Smooth muscle cell (in vitro differentiated cells): ENCODE results near the gene DEDD. TPM values are rescaled to one million over a fixed set of nuclear protein-coding genes. Genes with fewer than 3 reads are reported as not detected.

Experiments
- DNase-seq: peaks from one replicate; lab custom pipeline; 2025; ENCODE audit not compliant: unreplicated experiment; lab: John Stamatoyannopoulos, UW
- H2AFZ ChIP-seq: fragments of 200-600 bp; sonication (generic); 2 replicates; pipeline ENCODE4 v1.6.0; 2016; ENCODE audit warnings: antibody characterized with exemption, low read depth, mild to moderate bottlenecking
- H3F3A ChIP-seq: fragments of 200-600 bp; sonication (generic); 2 replicates; pipeline ENCODE4 v1.6.0; 2017; ENCODE audit warnings: antibody characterized with exemption, low read depth
- H3K27ac ChIP-seq: fragments of 200-600 bp; sonication (generic); 2 replicates; pipeline ENCODE4 v1.5.1; 2016; ENCODE audit warnings: low read depth, mild to moderate bottlenecking
- H3K27me3 ChIP-seq: fragments of 200-600 bp; sonication (generic); 2 replicates; pipeline ENCODE4 v1.6.1; 2016; ENCODE audit warnings: low read depth, mild to moderate bottlenecking
- H3K36me3 ChIP-seq: fragments of 200-600 bp; sonication (generic); 2 replicates; pipeline ENCODE4 v1.5.1; 2016; ENCODE audit warnings: low read depth
- H3K4me1 ChIP-seq: fragments of 200-600 bp; sonication (generic); 2 replicates; pipeline ENCODE4 v1.5.1; 2016; ENCODE audit warnings: low read depth
- H3K4me2 ChIP-seq: fragments of 200-600 bp; sonication (generic); 2 replicates; pipeline ENCODE4 v1.6.0; 2016; ENCODE audit warnings: mild to moderate bottlenecking
- H3K4me3 ChIP-seq: fragments of 200-600 bp; sonication (generic); 2 replicates; pipeline ENCODE4 v1.5.1; 2016; ENCODE audit warnings: mild to moderate bottlenecking
- H3K79me2 ChIP-seq: fragments of 200-600 bp; sonication (generic); 2 replicates; pipeline ENCODE4 v1.6.0; 2016; ENCODE audit warnings: low read depth, mild to moderate bottlenecking
- H3K9ac ChIP-seq: fragments of 200-600 bp; sonication (generic); 2 replicates; pipeline ENCODE4 v1.6.0; 2016; ENCODE audit warnings: low read depth
- H3K9me3 ChIP-seq: fragments of 200-600 bp; sonication (generic); replicated peaks from 2 replicates; pipeline ENCODE4 v1.5.1; 2016; ENCODE audit warnings: low read depth
- H4K20me1 ChIP-seq: fragments of 200-600 bp; sonication (generic); 2 replicates; pipeline ENCODE4 v1.6.0; 2016; ENCODE audit warnings: low read depth
- WGBS: methylation state at CpG from one replicate; pipeline ENCODE4 v1.1.7; 2016; ENCODE audit warnings: low lambda C conversion rate; 5-methylcytosine and 5-hydroxymethylcytosine counted together
- polyA plus RNA-seq: library from polyadenylated mRNA; unstranded; fragments of >200 nt; fragmentation: Nextera tagmentation; extraction: Ambion mirVana; gene quantifications from 2 replicates; pipeline ENCODE4 v1.2.1, GENCODE V29; 2016
- total RNA-seq: library from RNA; depleted of rRNA; stranded (reverse); fragments of >200 nt; gene quantifications from 2 replicates; pipeline ENCODE4 v1.2.3, GENCODE V29; 2014
- TF ChIP-seq, protein P1 (sequence below): fragments of 200-600 bp; sonication (generic); IDR thresholded peaks from 2 replicates; pipeline ENCODE4 v1.5.1; 2017; ENCODE audit warnings: borderline replicate concordance, mild to moderate bottlenecking, antibody characterized with exemption; ENCODE audit not compliant: insufficient read depth, poor library complexity, severe bottlenecking

Gene DEDD
- total and polyA plus RNA-seq, 2 experiments from 2014 or later: 36.3 to 38.6 TPM

DNA sequence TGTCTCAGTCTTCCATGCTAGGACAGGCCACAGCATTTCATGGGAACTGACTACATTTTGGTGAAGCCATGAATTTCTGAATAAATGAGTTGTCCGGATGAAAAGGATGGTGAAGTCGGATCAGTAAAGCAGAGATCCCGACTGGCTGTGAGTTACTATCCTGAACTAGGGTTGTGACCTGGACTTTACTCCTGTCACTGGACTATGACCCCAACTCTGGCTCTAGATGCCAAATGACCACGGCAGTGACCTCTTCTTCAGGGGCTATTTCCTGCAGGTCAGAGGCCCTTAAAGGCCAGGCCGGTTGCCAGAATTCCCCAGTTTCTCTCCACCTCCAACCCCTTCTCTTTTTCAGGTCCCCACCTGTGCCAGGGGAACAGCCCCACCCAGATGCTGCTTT, 41.4 kb downstream of the DEDD start:
- H3K4me3 ChIP-seq: no peak overlapping the region
- H3K9me3 ChIP-seq: no peaks in the 10 kb centered on the region
- no peak overlapping the region for H3K4me2 ChIP-seq
- TF ChIP-seq, protein P1, sequence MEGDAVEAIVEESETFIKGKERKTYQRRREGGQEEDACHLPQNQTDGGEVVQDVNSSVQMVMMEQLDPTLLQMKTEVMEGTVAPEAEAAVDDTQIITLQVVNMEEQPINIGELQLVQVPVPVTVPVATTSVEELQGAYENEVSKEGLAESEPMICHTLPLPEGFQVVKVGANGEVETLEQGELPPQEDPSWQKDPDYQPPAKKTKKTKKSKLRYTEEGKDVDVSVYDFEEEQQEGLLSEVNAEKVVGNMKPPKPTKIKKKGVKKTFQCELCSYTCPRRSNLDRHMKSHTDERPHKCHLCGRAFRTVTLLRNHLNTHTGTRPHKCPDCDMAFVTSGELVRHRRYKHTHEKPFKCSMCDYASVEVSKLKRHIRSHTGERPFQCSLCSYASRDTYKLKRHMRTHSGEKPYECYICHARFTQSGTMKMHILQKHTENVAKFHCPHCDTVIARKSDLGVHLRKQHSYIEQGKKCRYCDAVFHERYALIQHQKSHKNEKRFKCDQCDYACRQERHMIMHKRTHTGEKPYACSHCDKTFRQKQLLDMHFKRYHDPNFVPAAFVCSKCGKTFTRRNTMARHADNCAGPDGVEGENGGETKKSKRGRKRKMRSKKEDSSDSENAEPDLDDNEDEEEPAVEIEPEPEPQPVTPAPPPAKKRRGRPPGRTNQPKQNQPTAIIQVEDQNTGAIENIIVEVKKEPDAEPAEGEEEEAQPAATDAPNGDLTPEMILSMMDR: no peak
- no peak overlapping the region for H2AFZ ChIP-seq
- H4K20me1 ChIP-seq: no peaks in the 10 kb centered on the region
- WGBS: 95% methylated on average over 5 of the region's 5 CpGs
- no peak overlapping the region for H3K9ac ChIP-seq
- H3K79me2 ChIP-seq: no peaks in the 10 kb centered on the region
- no peaks in the 10 kb centered on the region for H3K27me3 ChIP-seq
- H3K36me3 ChIP-seq: no peaks in the 10 kb centered on the region
- no peak for DNase-seq
- peaks cover 2% of the 10 kb centered on the region for H3F3A ChIP-seq
- peaks cover 7% of the 10 kb centered on the region for H3K4me1 ChIP-seq
- peak overlapping the region; percentile 96 for H3K27ac ChIP-seq

DNA sequence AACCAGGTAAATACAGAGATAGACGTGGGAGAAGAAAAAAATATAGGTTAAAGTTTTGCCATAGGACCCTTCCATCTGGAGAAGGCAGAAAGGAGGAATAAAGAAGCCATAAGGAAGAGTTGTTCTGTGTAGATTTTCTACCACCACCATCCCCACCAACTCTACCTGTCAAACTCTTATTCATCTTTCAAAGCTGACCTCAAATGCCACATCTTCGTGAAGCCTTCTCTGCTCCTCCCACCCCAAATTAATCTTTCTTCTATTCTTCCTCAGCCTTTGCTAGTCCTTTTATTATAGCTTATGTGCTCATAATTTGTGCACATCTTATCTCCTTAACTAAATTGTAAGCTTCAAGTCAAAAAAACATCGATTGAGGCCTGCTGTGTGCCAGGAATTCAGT, 41.9 kb downstream of the DEDD start:
- no peak overlapping the region for H2AFZ ChIP-seq
- H3F3A ChIP-seq: no peaks in the 10 kb centered on the region
- H3K9ac ChIP-seq: no peak overlapping the region
- WGBS: 82% methylated on average over 3 of the region's 3 CpGs
- H3K4me1 ChIP-seq: peaks cover 9% of the 10 kb centered on the region
- DNase-seq: no peak
- no peaks in the 10 kb centered on the region for H3K9me3 ChIP-seq
- H3K4me2 ChIP-seq: no peak overlapping the region
- H3K27ac ChIP-seq: peak overlapping the region; percentile 96
- H3K79me2 ChIP-seq: no peaks in the 10 kb centered on the region
- no peak overlapping the region for H3K4me3 ChIP-seq
- H3K36me3 ChIP-seq: no peaks in the 10 kb centered on the region
- H4K20me1 ChIP-seq: no peaks in the 10 kb centered on the region
- TF ChIP-seq, protein P1: no peak
- no peaks in the 10 kb centered on the region for H3K27me3 ChIP-seq

DNA sequence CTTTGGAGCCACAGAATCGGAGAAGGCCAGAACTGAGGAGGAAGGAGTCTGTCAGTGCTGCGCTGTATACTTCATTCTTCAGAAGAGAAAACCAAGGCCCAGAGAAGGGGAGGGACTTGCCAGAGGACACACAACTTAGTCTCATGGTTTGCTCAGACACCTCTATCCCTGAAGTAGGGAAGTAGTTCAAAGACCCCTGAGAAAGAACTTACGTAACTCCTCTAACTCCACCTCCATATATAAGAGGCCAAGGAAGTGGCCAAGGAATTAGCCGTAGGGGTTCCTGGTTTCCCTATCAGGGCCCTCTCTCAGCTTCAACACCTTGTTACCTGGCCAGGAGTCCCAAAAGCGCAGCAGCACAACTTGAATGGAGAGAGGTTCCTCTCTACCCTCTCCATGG, 42.5 kb downstream of the DEDD start:
- TF ChIP-seq, protein P1: no peak
- no peak overlapping the region for H3K4me2 ChIP-seq

DNA sequence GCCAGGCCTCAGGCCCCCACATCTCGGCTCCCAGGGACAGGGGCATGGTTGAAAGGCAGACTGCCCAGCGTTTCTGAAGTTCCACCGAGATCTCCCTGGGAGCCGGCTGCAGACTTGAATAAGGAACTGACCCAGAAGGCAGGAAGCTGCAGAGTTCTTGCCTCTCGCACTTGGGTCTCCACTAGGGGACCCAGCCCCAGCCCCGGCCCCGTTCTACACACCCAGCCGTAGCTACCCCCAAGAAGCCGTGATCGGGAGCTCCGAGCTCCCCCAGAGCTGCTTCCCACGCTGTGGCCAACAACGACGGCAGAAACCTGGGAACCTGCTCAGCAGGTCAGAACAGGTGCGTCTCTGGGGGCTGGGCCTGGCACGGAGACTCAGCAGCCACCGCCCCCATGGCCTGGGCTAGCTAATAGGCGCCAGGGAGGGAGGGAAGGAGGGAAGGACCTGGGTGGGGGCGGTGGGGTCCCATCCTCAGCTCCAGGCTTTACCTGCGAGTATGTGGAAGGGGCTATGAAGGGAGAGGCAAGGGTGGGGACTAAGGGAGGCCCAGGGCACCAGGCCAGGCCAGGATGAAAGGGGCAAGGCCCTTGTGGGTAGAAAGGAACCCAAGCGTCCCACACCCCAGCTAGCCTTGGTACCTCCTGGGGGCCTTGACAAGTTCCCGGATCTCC, 43.1 kb downstream of the DEDD start, which contains the start of gene NECTIN4:
NECTIN4 (minus strand) TSS at position 308 of the 674 bp plus-strand sequence; CDS start at position 46, 262 bp downstream.
- Histone ChIP-seq H3K9me3 (no peaks in the 10 kb centered on the region), H3K36me3 (no peaks in the 10 kb centered on the region), H3K27me3 (no peaks in the 10 kb centered on the region), H3K4me2 (peak within 1 kb of the TSS; percentile 80), H3K79me2 (no peaks in the 10 kb centered on the region), H4K20me1 (no peaks in the 10 kb centered on the region), H3K9ac (peak within 1 kb of the TSS; percentile 77), H2AFZ (no peak within 1 kb of the TSS), H3K4me3 (peak within 1 kb of the TSS; percentile 35), H3F3A (peaks cover 2% of the 10 kb centered on the region), H3K27ac (peak within 1 kb of the TSS; percentile 96), H3K4me1 (peaks cover 16% of the 10 kb centered on the region)
- WGBS: 85% methylated on average over 22 of the region's 22 CpGs
- TF ChIP-seq, protein P1: no peak
- DNase-seq: no peak

More for the DNA sequence above, 42.5 kb downstream of the DEDD start:
- Histone ChIP-seq H3K9ac (no peak overlapping the region), H3K27ac (peak overlapping the region; percentile 96), H3K27me3 (no peaks in the 10 kb centered on the region), H3F3A (no peaks in the 10 kb centered on the region), H2AFZ (no peak overlapping the region), H4K20me1 (no peaks in the 10 kb centered on the region), H3K9me3 (no peaks in the 10 kb centered on the region), H3K4me3 (no peak overlapping the region), H3K36me3 (no peaks in the 10 kb centered on the region), H3K4me1 (peaks cover 10% of the 10 kb centered on the region), H3K79me2 (no peaks in the 10 kb centered on the region)
- 98% methylated on average over 5 of the region's 5 CpGs for WGBS
- no peak for DNase-seq
